MCF 10A (cell line): ENCODE measurements around the gene GAMT. TPM values are rescaled to one million over a fixed set of nuclear protein-coding genes. Genes with fewer than 3 reads are reported as not detected.

Experiments
- BruUV-seq: library from RNA; stranded (reverse); fragments of 400-500 nt; replicated peaks from 2 replicates; lab custom pipeline; 2021; lab: Mats Ljungman, UMichigan
- CTCF ChIA-PET: fragments of 300-600 bp; sonication (Branson Sonifier 250); formaldehyde crosslinking; extraction: SDS; loops from one replicate; lab custom pipeline; 2021; ENCODE audit warnings: antibody characterized with exemption, inconsistent platforms; lab: Yijun Ruan, JAX
- POLR2A ChIA-PET: fragments of 300-600, 350-650 bp; sonication (Branson Sonifier 250); formaldehyde crosslinking; extraction: SDS; loops from one replicate; lab custom pipeline; 2020; ENCODE audit warnings: antibody characterized with exemption, inconsistent platforms; lab: Yijun Ruan, JAX
- DNase-seq: peaks from one replicate; pipeline ENCODE4 v3.0.0-alpha.2; 2018; ENCODE audit not compliant: unreplicated experiment
- H3K27ac Mint-ChIP-seq: one replicate; pipeline ENCODE4 v1.8.0; 2022; ENCODE audit warnings: mild to moderate bottlenecking, low read depth, mixed read lengths; ENCODE audit not compliant: unreplicated experiment
- H3K27me3 Mint-ChIP-seq: one replicate; pipeline ENCODE4 v1.8.0; 2022; ENCODE audit warnings: mixed read lengths; ENCODE audit not compliant: insufficient read depth, unreplicated experiment
- H3K36me3 Mint-ChIP-seq: one replicate; pipeline ENCODE4 v1.8.0; 2022; ENCODE audit warnings: mild to moderate bottlenecking, moderate library complexity, mixed read lengths; ENCODE audit not compliant: insufficient read depth, unreplicated experiment
- H3K4me1 Mint-ChIP-seq: one replicate; pipeline ENCODE4 v1.8.0; 2022; ENCODE audit warnings: mixed read lengths; ENCODE audit not compliant: insufficient read depth, unreplicated experiment
- H3K4me3 Mint-ChIP-seq: one replicate; pipeline ENCODE4 v1.8.0; 2022; ENCODE audit warnings: mild to moderate bottlenecking, moderate library complexity, mixed read lengths; ENCODE audit not compliant: unreplicated experiment
- H3K9me3 Mint-ChIP-seq: one replicate; pipeline ENCODE4 v1.8.0; 2022; ENCODE audit warnings: mixed read lengths; ENCODE audit not compliant: unreplicated experiment
- intact Hi-C: fragments of 100-400 bp; cut with micrococcal nuclease; formaldehyde crosslinking; loops from 2 replicates; pipeline ENCODE4 v1.14.1; 2022
- total RNA-seq: library from RNA; stranded (reverse); gene quantifications from 2 replicates; pipeline ENCODE4 v1.2.3, GENCODE V29; 2022
- TF ChIP-seq, protein P1 (sequence below): fragments of 200-600 bp; IDR thresholded peaks from one replicate; pipeline ENCODE4 v1.8.0; 2022; ENCODE audit warnings: antibody characterized with exemption, mild to moderate bottlenecking; ENCODE audit not compliant: unreplicated experiment

Gene GAMT
- total RNA-seq, 1 experiment from 2014 or later = 7.0 TPM

GRCh38 chr19:1385816-1386215 is 15.5 kb downstream of the GAMT start:
- Mint-ChIP-seq H3K4me1 (peaks cover 6% of the 10 kb centered on the region), H3K4me3 (no peak overlapping the region)

GRCh38 chr19:1384478-1385110 is 16.7 kb downstream of the GAMT start:
- Mint-ChIP-seq H3K4me1 (peaks cover 6% of the 10 kb centered on the region), H3K4me3 (peak overlapping the region; percentile 82), H3K9me3 (no peaks in the 10 kb centered on the region), H3K36me3 (peaks cover 42% of the 10 kb centered on the region), H3K27ac (no peak overlapping the region), H3K27me3 (no peaks in the 10 kb centered on the region)
- POLR2A ChIA-PET = interaction anchor here (0.6 to 1.4 kb wide), 10 partner anchors 13 to 118 kb away, joined by 3 to 6 read pairs (median 3); partner anchors contain the start of gene FAM174C
- intact Hi-C loops = loop anchor here (10.0 kb wide), 2 partner anchors 70 to 110 kb away; partner anchors contain the start of gene FAM174C
- no peak for DNase-seq
- BruUV-seq = no TSS peak
- TF ChIP-seq, protein P1, sequence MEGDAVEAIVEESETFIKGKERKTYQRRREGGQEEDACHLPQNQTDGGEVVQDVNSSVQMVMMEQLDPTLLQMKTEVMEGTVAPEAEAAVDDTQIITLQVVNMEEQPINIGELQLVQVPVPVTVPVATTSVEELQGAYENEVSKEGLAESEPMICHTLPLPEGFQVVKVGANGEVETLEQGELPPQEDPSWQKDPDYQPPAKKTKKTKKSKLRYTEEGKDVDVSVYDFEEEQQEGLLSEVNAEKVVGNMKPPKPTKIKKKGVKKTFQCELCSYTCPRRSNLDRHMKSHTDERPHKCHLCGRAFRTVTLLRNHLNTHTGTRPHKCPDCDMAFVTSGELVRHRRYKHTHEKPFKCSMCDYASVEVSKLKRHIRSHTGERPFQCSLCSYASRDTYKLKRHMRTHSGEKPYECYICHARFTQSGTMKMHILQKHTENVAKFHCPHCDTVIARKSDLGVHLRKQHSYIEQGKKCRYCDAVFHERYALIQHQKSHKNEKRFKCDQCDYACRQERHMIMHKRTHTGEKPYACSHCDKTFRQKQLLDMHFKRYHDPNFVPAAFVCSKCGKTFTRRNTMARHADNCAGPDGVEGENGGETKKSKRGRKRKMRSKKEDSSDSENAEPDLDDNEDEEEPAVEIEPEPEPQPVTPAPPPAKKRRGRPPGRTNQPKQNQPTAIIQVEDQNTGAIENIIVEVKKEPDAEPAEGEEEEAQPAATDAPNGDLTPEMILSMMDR = no peak
- CTCF ChIA-PET = interaction anchor here (1.2 kb wide), 1 partner anchor 21 kb away, joined by 7 read pairs; no protein-coding TSS in a partner anchor

More at GRCh38 chr19:1385816-1386215, 15.5 kb downstream of the GAMT start:
- peaks cover 50% of the 10 kb centered on the region for H3K36me3 Mint-ChIP-seq
- TF ChIP-seq, protein P1 = no peak
- no TSS peak for BruUV-seq
- no peaks in the 10 kb centered on the region for H3K27me3 Mint-ChIP-seq
- POLR2A ChIA-PET = no interaction called here
- DNase-seq = no peak
- H3K27ac Mint-ChIP-seq = no peak overlapping the region
- no peaks in the 10 kb centered on the region for H3K9me3 Mint-ChIP-seq
- intact Hi-C loops = loop anchor here (10.0 kb wide), 2 partner anchors 71 to 111 kb away; partner anchors contain the start of gene FAM174C
- CTCF ChIA-PET = interaction anchor here (1.2 kb wide), 1 partner anchor 20 kb away, joined by 7 read pairs; no protein-coding TSS in a partner anchor

DNA sequence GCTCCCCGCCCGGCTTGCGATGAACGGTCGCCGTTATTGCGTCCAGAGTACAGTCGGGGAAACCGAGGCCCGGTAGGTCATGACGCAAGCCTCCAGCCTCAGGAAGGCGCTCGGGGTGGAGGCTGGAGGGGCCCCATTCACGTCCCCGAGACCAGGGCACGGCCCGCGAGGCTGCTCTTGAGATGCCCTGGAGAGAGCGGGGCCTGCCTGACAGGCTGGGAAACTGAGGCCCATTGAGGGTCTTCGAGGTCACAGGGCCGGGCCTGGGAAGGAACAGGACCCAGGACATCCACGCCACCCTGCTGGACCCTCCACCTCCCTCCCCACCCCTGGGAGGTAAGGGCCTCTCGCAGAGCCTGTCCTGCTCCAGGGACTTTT is 17.3 kb downstream of the GAMT start:
- BruUV-seq = TSS peak; percentile 51

More for the DNA sequence above, 17.3 kb downstream of the GAMT start:
- ChIA-PET CTCF (no interaction called here), POLR2A (interaction anchor here (0.6 to 1.4 kb wide), 10 partner anchors 14 to 118 kb away, joined by 3 to 6 read pairs (median 3); partner anchors contain the start of gene FAM174C)
- H3K4me1 Mint-ChIP-seq = peaks cover 6% of the 10 kb centered on the region
- peak overlapping the region; percentile 93 for H3K27ac Mint-ChIP-seq
- H3K9me3 Mint-ChIP-seq = no peaks in the 10 kb centered on the region
- no peak for DNase-seq
- peaks cover 37% of the 10 kb centered on the region for H3K36me3 Mint-ChIP-seq
- TF ChIP-seq, protein P1 = no peak
- H3K4me3 Mint-ChIP-seq = peak overlapping the region; percentile 82
- no peaks in the 10 kb centered on the region for H3K27me3 Mint-ChIP-seq
- intact Hi-C loops = loop anchor here (10.0 kb wide), 2 partner anchors 69 to 109 kb away; partner anchors contain the start of gene FAM174C
